ENCODE measurements around the gene SPATA17. TPM values are rescaled to one million over a fixed set of nuclear protein-coding genes. Genes with fewer than 3 reads are reported as not detected.

Gene SPATA17
- total and polyA plus RNA-seq, 10 of the 15 experiments (the other 5 are each of a cell fraction or from before 2014, with no cell fraction given): 0.08 to 0.27 (median 0.11) TPM; not detected in 6

GRCh38 chr1:217876896-217877295 is 245.8 kb downstream of the SPATA17 start:
- ChIA-PET RAD21 (ENCODE audit: unreplicated experiment) (no interaction called here), CTCF (interaction anchor here (1.4 kb wide), 1 partner anchor 38 kb away, joined by 3 read pairs; no protein-coding TSS in a partner anchor), POLR2A (no interaction called here), SMC1A (ENCODE audit: uncharacterized antibody, unreplicated experiment) (no interaction called here)
- Histone ChIP-seq H3K27me3 (replicated peaks in 1 of 2; ENCODE audit: control insufficient read depth in 2 of 2, insufficient read depth in 2 of 2, low read length in 1 of 2) (no peaks in the 10 kb centered on the region), H2AFZ (ENCODE audit: control insufficient read depth, low read depth, low read length) (no peak overlapping the region), H3K9ac (ENCODE audit: control insufficient read depth, insufficient read depth, low read length) (no peak overlapping the region), H3K79me2 (ENCODE audit: control insufficient read depth, insufficient read depth, low read length) (no peaks in the 10 kb centered on the region), H4K20me1 (ENCODE audit: control insufficient read depth, insufficient read depth) (no peaks in the 10 kb centered on the region), H3K36me3 (ENCODE audit: control insufficient read depth in 2 of 2, insufficient read depth in 2 of 2, low read length in 1 of 2) (no peaks in the 10 kb centered on the region), H3K27ac (ENCODE audit: control insufficient read depth, insufficient read depth) (no peak overlapping the region), H3K4me2 (ENCODE audit: control insufficient read depth, insufficient read depth) (no peak overlapping the region), H3K9me3 (replicated peaks; ENCODE audit: control insufficient read depth, insufficient read depth, low read length) (no peaks in the 10 kb centered on the region), H3K4me3 (no peak overlapping the region), H3K4me1 (ENCODE audit: control insufficient read depth, insufficient read depth, low read length) (no peaks in the 10 kb centered on the region)
- WGBS (ENCODE audit: insufficient coverage, insufficient replicate concordance, low lambda C conversion rate, missing lambda C conversion rate): 16% methylated on average over 5 of the region's 5 CpGs
- intact Hi-C loops (cut with micrococcal nuclease; ENCODE audit: unreplicated experiment): no loop called here
- ATAC-seq (no peak), FAIRE-seq (no peak), DNase-seq (ENCODE audit: low read depth, low spot score) (no peak)
- in situ Hi-C loops (cut with MboI): no loop called here
- no TSS peak for BruUV-seq (replicated peaks)
- TF ChIP-seq NFIC (IDR thresholded peaks at IDR 0.05; ENCODE audit: low read depth, low read length) (no peak), GATAD2B (conservative IDR thresholded peaks at IDR 0.05; ENCODE audit: low read depth) (no peak), SREBF1 (IDR thresholded peaks at IDR 0.05; ENCODE audit: low read length) (no peak), WRNIP1 (IDR thresholded peaks at IDR 0.05; ENCODE audit: borderline replicate concordance, low read depth, low read length) (no peak), SIN3A (IDR thresholded peaks at IDR 0.05; ENCODE audit: low read depth, low read length) (no peak), NFXL1 (IDR thresholded peaks at IDR 0.05; ENCODE audit: borderline replicate concordance) (no peak), CHD4 (IDR thresholded peaks at IDR 0.05) (no peak), EGR1 (IDR thresholded peaks at IDR 0.05; ENCODE audit: borderline replicate concordance in 1 of 2, low read depth in 2 of 2, low read length in 2 of 2) (no peak), BRCA1 (IDR thresholded peaks at IDR 0.05; ENCODE audit: low read depth, low read length) (no peak), NR2C1 (IDR thresholded peaks at IDR 0.05) (no peak), CEBPB (IDR thresholded peaks at IDR 0.05; ENCODE audit: borderline replicate concordance in 1 of 2, low read depth in 2 of 2, low read length in 2 of 2) (no peak), PAX8 (IDR thresholded peaks at IDR 0.05) (no peak)
- TF ChIP-seq, protein P1, sequence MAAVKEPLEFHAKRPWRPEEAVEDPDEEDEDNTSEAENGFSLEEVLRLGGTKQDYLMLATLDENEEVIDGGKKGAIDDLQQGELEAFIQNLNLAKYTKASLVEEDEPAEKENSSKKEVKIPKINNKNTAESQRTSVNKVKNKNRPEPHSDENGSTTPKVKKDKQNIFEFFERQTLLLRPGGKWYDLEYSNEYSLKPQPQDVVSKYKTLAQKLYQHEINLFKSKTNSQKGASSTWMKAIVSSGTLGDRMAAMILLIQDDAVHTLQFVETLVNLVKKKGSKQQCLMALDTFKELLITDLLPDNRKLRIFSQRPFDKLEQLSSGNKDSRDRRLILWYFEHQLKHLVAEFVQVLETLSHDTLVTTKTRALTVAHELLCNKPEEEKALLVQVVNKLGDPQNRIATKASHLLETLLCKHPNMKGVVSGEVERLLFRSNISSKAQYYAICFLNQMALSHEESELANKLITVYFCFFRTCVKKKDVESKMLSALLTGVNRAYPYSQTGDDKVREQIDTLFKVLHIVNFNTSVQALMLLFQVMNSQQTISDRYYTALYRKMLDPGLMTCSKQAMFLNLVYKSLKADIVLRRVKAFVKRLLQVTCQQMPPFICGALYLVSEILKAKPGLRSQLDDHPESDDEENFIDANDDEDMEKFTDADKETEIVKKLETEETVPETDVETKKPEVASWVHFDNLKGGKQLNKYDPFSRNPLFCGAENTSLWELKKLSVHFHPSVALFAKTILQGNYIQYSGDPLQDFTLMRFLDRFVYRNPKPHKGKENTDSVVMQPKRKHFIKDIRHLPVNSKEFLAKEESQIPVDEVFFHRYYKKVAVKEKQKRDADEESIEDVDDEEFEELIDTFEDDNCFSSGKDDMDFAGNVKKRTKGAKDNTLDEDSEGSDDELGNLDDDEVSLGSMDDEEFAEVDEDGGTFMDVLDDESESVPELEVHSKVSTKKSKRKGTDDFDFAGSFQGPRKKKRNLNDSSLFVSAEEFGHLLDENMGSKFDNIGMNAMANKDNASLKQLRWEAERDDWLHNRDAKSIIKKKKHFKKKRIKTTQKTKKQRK (IDR thresholded peaks at IDR 0.05; ENCODE audit: low read depth, low read length): no peak
- TF ChIP-seq, protein P2, sequence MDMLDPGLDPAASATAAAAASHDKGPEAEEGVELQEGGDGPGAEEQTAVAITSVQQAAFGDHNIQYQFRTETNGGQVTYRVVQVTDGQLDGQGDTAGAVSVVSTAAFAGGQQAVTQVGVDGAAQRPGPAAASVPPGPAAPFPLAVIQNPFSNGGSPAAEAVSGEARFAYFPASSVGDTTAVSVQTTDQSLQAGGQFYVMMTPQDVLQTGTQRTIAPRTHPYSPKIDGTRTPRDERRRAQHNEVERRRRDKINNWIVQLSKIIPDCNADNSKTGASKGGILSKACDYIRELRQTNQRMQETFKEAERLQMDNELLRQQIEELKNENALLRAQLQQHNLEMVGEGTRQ (IDR thresholded peaks at IDR 0.05; ENCODE audit: borderline replicate concordance, low read depth, low read length): no peak
- TF ChIP-seq, protein P3, sequence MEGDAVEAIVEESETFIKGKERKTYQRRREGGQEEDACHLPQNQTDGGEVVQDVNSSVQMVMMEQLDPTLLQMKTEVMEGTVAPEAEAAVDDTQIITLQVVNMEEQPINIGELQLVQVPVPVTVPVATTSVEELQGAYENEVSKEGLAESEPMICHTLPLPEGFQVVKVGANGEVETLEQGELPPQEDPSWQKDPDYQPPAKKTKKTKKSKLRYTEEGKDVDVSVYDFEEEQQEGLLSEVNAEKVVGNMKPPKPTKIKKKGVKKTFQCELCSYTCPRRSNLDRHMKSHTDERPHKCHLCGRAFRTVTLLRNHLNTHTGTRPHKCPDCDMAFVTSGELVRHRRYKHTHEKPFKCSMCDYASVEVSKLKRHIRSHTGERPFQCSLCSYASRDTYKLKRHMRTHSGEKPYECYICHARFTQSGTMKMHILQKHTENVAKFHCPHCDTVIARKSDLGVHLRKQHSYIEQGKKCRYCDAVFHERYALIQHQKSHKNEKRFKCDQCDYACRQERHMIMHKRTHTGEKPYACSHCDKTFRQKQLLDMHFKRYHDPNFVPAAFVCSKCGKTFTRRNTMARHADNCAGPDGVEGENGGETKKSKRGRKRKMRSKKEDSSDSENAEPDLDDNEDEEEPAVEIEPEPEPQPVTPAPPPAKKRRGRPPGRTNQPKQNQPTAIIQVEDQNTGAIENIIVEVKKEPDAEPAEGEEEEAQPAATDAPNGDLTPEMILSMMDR (IDR thresholded peaks at IDR 0.05 in 2 of 3, conservative IDR thresholded peaks at IDR 0.05 in 1 of 3; ENCODE audit: control insufficient read depth in 2 of 3, extremely low read depth in 1 of 3, insufficient read depth in 1 of 3, low read depth in 3 of 3, low read length in 3 of 3): no peak
- TF ChIP-seq, protein P4, sequence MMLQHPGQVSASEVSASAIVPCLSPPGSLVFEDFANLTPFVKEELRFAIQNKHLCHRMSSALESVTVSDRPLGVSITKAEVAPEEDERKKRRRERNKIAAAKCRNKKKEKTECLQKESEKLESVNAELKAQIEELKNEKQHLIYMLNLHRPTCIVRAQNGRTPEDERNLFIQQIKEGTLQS (IDR thresholded peaks at IDR 0.05; ENCODE audit: borderline replicate concordance, extremely low read depth, low read depth, low read length): no peak

All from GM12878 (cell line).